Measurements from ENCODE around the gene EIF4H. TPM values are rescaled to one million over a fixed set of nuclear protein-coding genes. Genes with fewer than 3 reads are reported as not detected.

Gene EIF4H
- 197 TPM for polyA plus RNA-seq

- H3K9me3 Mint-ChIP-seq: no peaks in the 10 kb centered on the region
- H3K27ac Mint-ChIP-seq: peak within 1 kb of the TSS; percentile 94 to 99 (median 97)
- peaks cover 1% of the 10 kb centered on the region for H3K36me3 Mint-ChIP-seq
- peaks cover 24 to 41% (median 39%) of the 10 kb centered on the region in 3 donors for H3K4me1 Mint-ChIP-seq
- H3K4me3 Mint-ChIP-seq: peak within 1 kb of the TSS; percentile 87 to 99 (median 96)
- H3K27me3 Mint-ChIP-seq: no peaks in the 10 kb centered on the region
These were observed at the start of gene EIF4H for GRCh38 chr7:74173866-74174605. TSS of gene EIF4H (plus strand) at chr7:74174356. CDS start at chr7:74174384, 28 bp downstream.

DNA sequence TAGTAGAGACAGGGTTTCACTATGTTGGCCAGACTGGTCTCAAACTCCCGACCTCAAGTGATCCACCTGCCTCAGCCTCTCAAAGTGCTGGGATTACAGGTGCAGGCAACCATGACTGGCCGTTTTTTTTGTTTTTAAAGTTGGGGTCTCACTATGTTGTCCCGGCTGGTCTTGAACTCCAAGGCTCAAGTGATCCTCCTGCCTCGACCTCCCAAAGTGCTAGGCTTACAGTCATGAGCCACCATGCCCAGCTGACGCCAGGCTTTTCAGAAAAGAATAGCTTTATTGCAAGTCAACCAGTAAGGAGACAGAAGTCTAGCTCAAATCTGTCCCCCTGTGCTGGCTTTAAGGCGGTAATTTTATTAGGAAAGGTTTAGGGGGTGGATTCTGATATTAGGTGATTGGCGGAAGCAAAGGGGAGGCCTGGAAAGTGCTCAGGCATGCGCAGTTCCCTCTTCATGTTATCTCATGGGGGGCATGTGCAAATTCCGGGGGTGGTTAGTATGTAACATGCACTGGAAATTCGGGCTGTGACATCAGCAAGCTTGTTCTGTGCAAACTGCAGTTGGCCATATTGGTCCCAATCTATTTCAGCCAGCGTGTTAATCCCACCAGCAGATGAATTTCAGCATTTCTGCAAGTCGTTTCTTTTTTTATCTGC, 47.8 kb upstream of the EIF4H start:
- Mint-ChIP-seq H3K4me1 (peaks cover 0 to 1% (median under 1%) of the 10 kb centered on the region in 3 donors), H3K36me3 (peaks cover 1% of the 10 kb centered on the region), H3K9me3 (no peaks in the 10 kb centered on the region), H3K27ac (no peak overlapping the region), H3K4me3 (no peak overlapping the region), H3K27me3 (no peaks in the 10 kb centered on the region)

DNA sequence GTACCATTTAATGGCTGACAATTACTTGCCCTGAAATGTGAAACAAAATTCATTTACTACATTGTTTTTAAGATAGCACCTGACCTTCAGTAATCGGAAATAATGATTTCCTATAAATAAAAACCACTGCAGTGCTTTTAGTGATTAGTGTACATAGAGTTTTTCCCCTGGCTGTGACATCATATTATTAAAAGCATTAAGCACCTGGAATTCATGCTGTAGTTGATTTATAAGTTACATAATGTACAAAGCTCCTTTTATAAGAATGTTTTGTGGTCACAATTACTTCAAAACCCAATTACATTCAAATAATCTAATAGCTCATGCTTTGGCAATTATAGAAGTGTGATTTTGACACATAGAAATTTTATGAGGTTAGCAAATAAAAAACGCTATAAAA, 44.3 kb upstream of the EIF4H start:
- Mint-ChIP-seq H3K27ac (no peak overlapping the region), H3K27me3 (peaks cover 2% of the 10 kb centered on the region), H3K4me3 (no peak overlapping the region), H3K9me3 (no peaks in the 10 kb centered on the region), H3K36me3 (no peaks in the 10 kb centered on the region), H3K4me1 (peaks cover 1 to 4% (median 2%) of the 10 kb centered on the region in 3 donors)

DNA sequence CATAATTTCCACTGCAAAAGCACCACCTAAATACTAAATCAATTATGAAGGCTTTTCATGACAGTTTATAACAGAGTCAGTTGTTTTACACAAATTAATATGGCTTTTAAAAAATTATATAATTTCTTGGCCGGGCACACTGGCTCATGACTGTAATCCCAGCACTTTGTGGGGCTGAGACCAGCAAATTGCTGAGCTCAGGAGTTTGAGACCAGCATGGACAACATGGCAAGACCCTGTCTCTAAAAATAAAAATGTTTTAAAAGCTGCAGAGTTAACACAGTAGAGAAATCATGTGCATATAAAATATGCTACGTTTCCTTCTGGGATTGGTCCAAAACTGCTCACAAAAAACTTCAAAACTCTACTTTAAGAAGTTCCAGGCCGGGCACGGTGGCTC, 43.6 kb upstream of the EIF4H start:
- no peaks in the 10 kb centered on the region for H3K9me3 Mint-ChIP-seq
- H3K36me3 Mint-ChIP-seq: no peaks in the 10 kb centered on the region
- peaks cover 1 to 4% (median 2%) of the 10 kb centered on the region in 3 donors for H3K4me1 Mint-ChIP-seq
- H3K27me3 Mint-ChIP-seq: peaks cover 2% of the 10 kb centered on the region
- H3K27ac Mint-ChIP-seq: no peak overlapping the region
- H3K4me3 Mint-ChIP-seq: no peak overlapping the region

- Mint-ChIP-seq H3K4me3 (no peak overlapping the region), H3K27me3 (peaks cover 3% of the 10 kb centered on the region), H3K27ac (no peak overlapping the region), H3K9me3 (no peaks in the 10 kb centered on the region), H3K4me1 (peaks cover 1 to 4% (median 2%) of the 10 kb centered on the region in 3 donors), H3K36me3 (no peaks in the 10 kb centered on the region)
These were observed 40.0 kb upstream of the EIF4H start for GRCh38 chr7:74134117-74134620.

GRCh38 chr7:74138334-74138867, 35.8 kb upstream of the EIF4H start:
- no peak overlapping the region for H3K27ac Mint-ChIP-seq
- peaks cover 2 to 4% (median 2%) of the 10 kb centered on the region in 3 donors for H3K4me1 Mint-ChIP-seq
- H3K36me3 Mint-ChIP-seq: no peaks in the 10 kb centered on the region
- H3K9me3 Mint-ChIP-seq: no peaks in the 10 kb centered on the region
- H3K27me3 Mint-ChIP-seq: peaks cover 6% of the 10 kb centered on the region
- H3K4me3 Mint-ChIP-seq: peak overlapping the region in 1 of 4 donors; percentile 46

DNA sequence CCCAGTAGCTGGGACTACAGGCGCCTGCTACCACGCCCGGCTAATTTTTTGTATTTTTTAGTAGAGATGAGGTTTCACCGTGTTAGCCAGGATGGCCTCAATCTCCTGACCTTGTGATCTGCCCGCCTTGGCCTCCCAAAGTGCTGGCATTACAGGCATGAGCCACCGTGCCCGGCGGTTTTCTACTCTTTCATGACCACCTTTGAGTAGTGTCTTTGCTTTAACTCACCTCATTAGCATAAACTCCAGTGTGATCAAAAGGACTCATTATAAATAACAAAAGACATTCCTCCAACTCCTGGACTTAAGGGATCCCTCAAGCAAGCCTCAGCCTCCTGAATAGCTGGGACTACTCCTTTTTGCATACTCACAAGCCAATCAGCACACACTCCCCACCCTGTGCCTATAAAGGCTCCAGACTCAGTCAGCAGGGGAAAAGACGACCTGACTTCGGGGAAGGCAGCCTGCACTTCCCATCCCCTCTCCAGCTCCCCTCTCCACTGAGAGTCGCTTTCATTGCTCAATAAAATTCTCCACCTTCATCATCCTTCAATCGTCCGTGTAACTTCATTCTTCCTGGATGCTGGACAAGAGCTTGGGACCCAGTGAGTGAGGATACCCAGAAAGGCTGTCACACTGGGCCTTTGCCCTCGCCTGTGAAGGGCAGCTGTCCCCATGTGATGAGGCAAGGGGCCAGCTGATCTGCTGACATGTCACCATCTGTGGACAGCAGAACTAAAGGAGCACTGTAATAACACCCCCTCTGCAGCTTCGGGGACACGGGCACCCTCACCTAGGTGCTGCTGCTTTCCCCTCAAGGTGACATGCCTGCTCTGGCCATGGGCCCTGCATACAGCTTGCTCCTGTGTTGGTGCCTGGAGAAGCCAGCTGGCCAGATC, 35.0 kb upstream of the EIF4H start:
- no peaks in the 10 kb centered on the region for H3K36me3 Mint-ChIP-seq
- H3K27me3 Mint-ChIP-seq: peaks cover 6% of the 10 kb centered on the region
- H3K4me3 Mint-ChIP-seq: peak overlapping the region in 1 of 4 donors; percentile 46
- peaks cover 1 to 2% (median 2%) of the 10 kb centered on the region in 3 donors for H3K4me1 Mint-ChIP-seq
- H3K27ac Mint-ChIP-seq: no peak overlapping the region
- no peaks in the 10 kb centered on the region for H3K9me3 Mint-ChIP-seq

GRCh38 chr7:74141705-74142104, 32.5 kb upstream of the EIF4H start:
- Mint-ChIP-seq H3K27me3 (peaks cover 7% of the 10 kb centered on the region), H3K4me1 (peaks cover 0 to 2% (median 0%) of the 10 kb centered on the region in 3 donors), H3K4me3 (no peak overlapping the region), H3K36me3 (peaks cover 2% of the 10 kb centered on the region), H3K27ac (no peak overlapping the region), H3K9me3 (peaks cover 0 to 4% (median 0%) of the 10 kb centered on the region in 3 donors)

- Mint-ChIP-seq H3K27ac (no peak overlapping the region), H3K9me3 (peaks cover 0 to 4% (median 0%) of the 10 kb centered on the region in 3 donors), H3K36me3 (peaks cover 2% of the 10 kb centered on the region), H3K27me3 (peaks cover 7% of the 10 kb centered on the region), H3K4me3 (no peak overlapping the region), H3K4me1 (peaks cover 0 to 2% (median 0%) of the 10 kb centered on the region in 3 donors)
These were observed 30.8 kb upstream of the EIF4H start for GRCh38 chr7:74143383-74143782.

DNA sequence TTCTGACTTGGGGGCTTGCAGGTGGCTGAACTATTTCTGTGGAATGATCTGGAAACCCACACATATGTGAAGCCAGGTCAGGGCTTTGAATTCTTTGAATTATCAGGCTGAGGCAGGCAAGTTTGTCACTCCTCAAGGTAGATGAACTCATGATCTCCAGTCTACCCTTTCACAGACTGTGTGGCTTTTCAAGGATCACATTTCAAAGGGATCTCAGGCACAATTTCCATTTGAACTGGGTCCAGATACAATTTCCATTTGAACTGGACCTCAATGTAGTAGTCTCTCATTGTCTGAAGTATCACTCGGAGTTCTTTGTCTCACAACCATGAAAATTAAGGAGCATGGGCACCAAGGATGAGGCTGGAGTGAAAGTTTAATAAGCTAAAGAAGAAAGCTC, 25.7 kb upstream of the EIF4H start:
- Mint-ChIP-seq H3K9me3 (peaks cover 0 to 4% (median 2%) of the 10 kb centered on the region in 3 donors), H3K4me3 (no peak overlapping the region), H3K27me3 (peaks cover 7% of the 10 kb centered on the region), H3K36me3 (peaks cover 2% of the 10 kb centered on the region), H3K27ac (no peak overlapping the region), H3K4me1 (no peaks in the 10 kb centered on the region)

- Mint-ChIP-seq H3K27ac (no peak overlapping the region), H3K36me3 (peaks cover 2% of the 10 kb centered on the region)
These were observed 25.1 kb upstream of the EIF4H start for GRCh38 chr7:74149071-74149470.

GRCh38 chr7:74149603-74150002, 24.6 kb upstream of the EIF4H start:
- H3K27ac Mint-ChIP-seq: no peak overlapping the region
- no peaks in the 10 kb centered on the region for H3K4me1 Mint-ChIP-seq
- H3K36me3 Mint-ChIP-seq: peaks cover 2% of the 10 kb centered on the region
- H3K27me3 Mint-ChIP-seq: peaks cover 7% of the 10 kb centered on the region
- peaks cover 0 to 4% (median 2%) of the 10 kb centered on the region in 3 donors for H3K9me3 Mint-ChIP-seq
- H3K4me3 Mint-ChIP-seq: no peak overlapping the region

More at GRCh38 chr7:74149071-74149470, 25.1 kb upstream of the EIF4H start:
- no peaks in the 10 kb centered on the region for H3K4me1 Mint-ChIP-seq
- H3K9me3 Mint-ChIP-seq: peaks cover 0 to 4% (median 2%) of the 10 kb centered on the region in 3 donors
- H3K27me3 Mint-ChIP-seq: peaks cover 7% of the 10 kb centered on the region
- no peak overlapping the region for H3K4me3 Mint-ChIP-seq

GRCh38 chr7:74153736-74154135, 20.4 kb upstream of the EIF4H start:
- peaks cover 4% of the 10 kb centered on the region for H3K27me3 Mint-ChIP-seq
- no peak overlapping the region for H3K27ac Mint-ChIP-seq
- no peaks in the 10 kb centered on the region for H3K4me1 Mint-ChIP-seq
- no peak overlapping the region for H3K4me3 Mint-ChIP-seq
- H3K36me3 Mint-ChIP-seq: no peaks in the 10 kb centered on the region
- H3K9me3 Mint-ChIP-seq: no peaks in the 10 kb centered on the region

- Mint-ChIP-seq H3K27me3 (peaks cover 4% of the 10 kb centered on the region), H3K36me3 (no peaks in the 10 kb centered on the region), H3K27ac (no peak overlapping the region), H3K4me3 (no peak overlapping the region), H3K9me3 (no peaks in the 10 kb centered on the region), H3K4me1 (no peaks in the 10 kb centered on the region)
These were observed 18.3 kb upstream of the EIF4H start for GRCh38 chr7:74155810-74156395.
